PC-9 (cell line): ENCODE results near the gene ENGASE. TPM values are rescaled to one million over a fixed set of nuclear protein-coding genes. Genes with fewer than 3 reads are reported as not detected.

Experiments used
- BruUV-seq: library from RNA; stranded (reverse); fragments of 400-500 nt; replicated peaks from 2 replicates; lab custom pipeline; 2021; lab: Mats Ljungman, UMichigan
- CTCF ChIA-PET: fragments of 300-600 bp; sonication (Branson Sonifier 250); formaldehyde crosslinking; loops from one replicate; lab custom pipeline; 2022; ENCODE audit warnings: antibody characterized with exemption; lab: Charles Lee
- POLR2A ChIA-PET: fragments of 300-600 bp; sonication (Branson Sonifier 250); formaldehyde crosslinking; loops from one replicate; lab custom pipeline; 2022; ENCODE audit warnings: antibody characterized with exemption; ENCODE audit not compliant: unreplicated experiment; lab: Charles Lee
- DNase-seq, 2 experiments: peaks; one replicate each; pipeline versions ENCODE4 v3.0.0 to v3.0.0-alpha.2; 2015 to 2022; ENCODE audit warnings: mixed read lengths in 1 of 2
- H2AFZ ChIP-seq: fragments of 200-600 bp; sonication (generic); 2 replicates; pipeline ENCODE4 v1.8.1; 2017; ENCODE audit warnings: antibody characterized with exemption
- H3F3A ChIP-seq: fragments of 200-600 bp; sonication (generic); 2 replicates; pipeline ENCODE4 v1.8.1; 2017; ENCODE audit warnings: antibody characterized with exemption, mild to moderate bottlenecking, low read depth; ENCODE audit not compliant: insufficient read depth
- H3K27ac ChIP-seq: fragments of 200-600 bp; sonication (generic); 2 replicates; pipeline ENCODE4 v1.6.1; 2016; ENCODE audit warnings: mixed run types
- H3K27me3 ChIP-seq: fragments of 200-600 bp; sonication (generic); 2 replicates; pipeline ENCODE4 v1.6.1; 2016; ENCODE audit warnings: low read depth, mixed run types; ENCODE audit not compliant: insufficient read depth
- H3K36me3 ChIP-seq: fragments of 200-600 bp; sonication (generic); 2 replicates; pipeline ENCODE4 v1.6.1; 2016; ENCODE audit warnings: low read depth, mixed run types
- H3K4me1 ChIP-seq: fragments of 200-600 bp; sonication (generic); replicated peaks from 2 replicates; pipeline ENCODE4 v1.6.1; 2016; ENCODE audit warnings: mixed run types; ENCODE audit not compliant: insufficient read depth
- H3K4me2 ChIP-seq: fragments of 200-600 bp; sonication (generic); 2 replicates; pipeline ENCODE4 v1.6.1; 2017; ENCODE audit warnings: mixed run types
- H3K4me3 ChIP-seq: fragments of 200-600 bp; sonication (generic); 2 replicates; pipeline ENCODE4 v1.6.1; 2016; ENCODE audit warnings: mixed run types
- H3K79me2 ChIP-seq: fragments of 200-600 bp; sonication (generic); 2 replicates; pipeline ENCODE4 v1.6.1; 2017; ENCODE audit warnings: low read depth, mixed run types
- H3K9me2 ChIP-seq: fragments of 200-600 bp; sonication (generic); 2 replicates; pipeline ENCODE4 v1.8.1; 2017; ENCODE audit warnings: mild to moderate bottlenecking; ENCODE audit not compliant: insufficient read depth
- H3K9me3 ChIP-seq: fragments of 200-600 bp; sonication (generic); 2 replicates; pipeline ENCODE4 v1.8.1; 2016; ENCODE audit warnings: low read depth; ENCODE audit not compliant: insufficient read depth
- H4K20me1 ChIP-seq: fragments of 200-600 bp; sonication (generic); 2 replicates; pipeline ENCODE4 v1.8.1; 2017; ENCODE audit not compliant: insufficient read depth
- EZH2 ChIP-seq: fragments of 200-600 bp; sonication (generic); IDR thresholded peaks from 2 replicates; pipeline ENCODE4 v1.8.0; 2017; ENCODE audit warnings: antibody characterized with exemption, low read depth
- intact Hi-C: fragments of 100-400 bp; cut with micrococcal nuclease; formaldehyde crosslinking; loops from one replicate; pipeline ENCODE4 v1.10.0; 2022; ENCODE audit not compliant: unreplicated experiment
- total RNA-seq: library from RNA; stranded (reverse); gene quantifications from 2 replicates; pipeline ENCODE4 v1.2.3, GENCODE V29; 2021
- TF ChIP-seq, protein P1 (sequence below): fragments of 200-600 bp; sonication (generic); conservative IDR thresholded peaks from 2 replicates; pipeline ENCODE4 v1.6.1; 2017; ENCODE audit warnings: mixed run types, antibody characterized with exemption, mild to moderate bottlenecking, moderate library complexity

ENGASE gene
- total RNA-seq, 1 experiment from 2014 or later = 15.7 TPM

DNA sequence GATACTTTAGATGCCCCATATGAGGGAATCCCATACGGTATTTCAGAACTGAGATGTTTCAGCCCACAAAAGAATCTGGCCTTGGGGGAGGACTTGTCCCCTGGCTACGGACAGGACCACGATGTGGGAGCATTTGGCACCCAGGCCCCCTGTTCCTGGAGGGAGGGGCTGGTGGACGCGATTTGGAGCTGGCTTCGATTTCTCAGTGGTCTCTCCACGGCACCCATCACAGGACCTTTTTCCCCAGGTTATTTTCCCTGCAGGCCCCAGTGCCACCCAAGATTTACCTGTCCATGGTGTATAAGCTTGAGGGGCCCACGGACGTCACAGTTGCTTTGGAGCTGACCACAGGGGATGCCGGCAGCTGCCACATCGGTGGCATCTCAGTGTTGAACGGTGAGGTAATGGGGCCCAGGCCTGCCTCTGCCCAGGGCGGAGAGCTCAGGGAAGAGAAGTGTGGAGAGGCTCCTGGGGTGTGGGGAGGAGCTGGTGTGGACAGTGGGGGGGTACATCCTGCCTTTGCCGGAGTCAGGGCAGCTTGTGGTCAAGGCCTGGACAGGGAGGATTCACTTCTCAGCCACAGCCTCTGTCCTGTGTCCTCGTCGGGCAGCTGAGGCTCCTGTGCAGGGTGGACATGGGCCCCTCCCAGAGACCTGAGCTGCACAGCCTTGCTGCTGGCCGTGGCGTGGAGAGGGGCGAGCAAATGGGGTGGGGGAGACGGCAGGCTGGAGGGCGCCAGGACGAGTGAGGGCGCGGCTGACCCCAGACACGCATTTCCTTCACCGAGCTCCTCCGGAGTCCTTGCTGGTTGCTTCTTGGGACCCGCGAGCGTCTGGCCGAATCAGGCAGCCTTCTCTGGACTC is 9.9 kb downstream of the ENGASE start:
- Histone ChIP-seq H3K4me1 (no peaks in the 10 kb centered on the region), H3F3A (no peaks in the 10 kb centered on the region), H2AFZ (no peak overlapping the region), H3K4me3 (no peak overlapping the region), H3K9me3 (no peaks in the 10 kb centered on the region), H3K9me2 (no peaks in the 10 kb centered on the region), H4K20me1 (no peaks in the 10 kb centered on the region), H3K36me3 (no peaks in the 10 kb centered on the region), H3K27me3 (no peaks in the 10 kb centered on the region), H3K4me2 (no peak overlapping the region), H3K79me2 (no peaks in the 10 kb centered on the region), H3K27ac (no peak overlapping the region)
- no peak for TF ChIP-seq EZH2
- TF ChIP-seq, protein P1, sequence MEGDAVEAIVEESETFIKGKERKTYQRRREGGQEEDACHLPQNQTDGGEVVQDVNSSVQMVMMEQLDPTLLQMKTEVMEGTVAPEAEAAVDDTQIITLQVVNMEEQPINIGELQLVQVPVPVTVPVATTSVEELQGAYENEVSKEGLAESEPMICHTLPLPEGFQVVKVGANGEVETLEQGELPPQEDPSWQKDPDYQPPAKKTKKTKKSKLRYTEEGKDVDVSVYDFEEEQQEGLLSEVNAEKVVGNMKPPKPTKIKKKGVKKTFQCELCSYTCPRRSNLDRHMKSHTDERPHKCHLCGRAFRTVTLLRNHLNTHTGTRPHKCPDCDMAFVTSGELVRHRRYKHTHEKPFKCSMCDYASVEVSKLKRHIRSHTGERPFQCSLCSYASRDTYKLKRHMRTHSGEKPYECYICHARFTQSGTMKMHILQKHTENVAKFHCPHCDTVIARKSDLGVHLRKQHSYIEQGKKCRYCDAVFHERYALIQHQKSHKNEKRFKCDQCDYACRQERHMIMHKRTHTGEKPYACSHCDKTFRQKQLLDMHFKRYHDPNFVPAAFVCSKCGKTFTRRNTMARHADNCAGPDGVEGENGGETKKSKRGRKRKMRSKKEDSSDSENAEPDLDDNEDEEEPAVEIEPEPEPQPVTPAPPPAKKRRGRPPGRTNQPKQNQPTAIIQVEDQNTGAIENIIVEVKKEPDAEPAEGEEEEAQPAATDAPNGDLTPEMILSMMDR = no peak
- intact Hi-C loops = no loop called here
- ChIA-PET CTCF (no interaction called here), POLR2A (no interaction called here)
- no peak for DNase-seq
- no TSS peak for BruUV-seq

DNA sequence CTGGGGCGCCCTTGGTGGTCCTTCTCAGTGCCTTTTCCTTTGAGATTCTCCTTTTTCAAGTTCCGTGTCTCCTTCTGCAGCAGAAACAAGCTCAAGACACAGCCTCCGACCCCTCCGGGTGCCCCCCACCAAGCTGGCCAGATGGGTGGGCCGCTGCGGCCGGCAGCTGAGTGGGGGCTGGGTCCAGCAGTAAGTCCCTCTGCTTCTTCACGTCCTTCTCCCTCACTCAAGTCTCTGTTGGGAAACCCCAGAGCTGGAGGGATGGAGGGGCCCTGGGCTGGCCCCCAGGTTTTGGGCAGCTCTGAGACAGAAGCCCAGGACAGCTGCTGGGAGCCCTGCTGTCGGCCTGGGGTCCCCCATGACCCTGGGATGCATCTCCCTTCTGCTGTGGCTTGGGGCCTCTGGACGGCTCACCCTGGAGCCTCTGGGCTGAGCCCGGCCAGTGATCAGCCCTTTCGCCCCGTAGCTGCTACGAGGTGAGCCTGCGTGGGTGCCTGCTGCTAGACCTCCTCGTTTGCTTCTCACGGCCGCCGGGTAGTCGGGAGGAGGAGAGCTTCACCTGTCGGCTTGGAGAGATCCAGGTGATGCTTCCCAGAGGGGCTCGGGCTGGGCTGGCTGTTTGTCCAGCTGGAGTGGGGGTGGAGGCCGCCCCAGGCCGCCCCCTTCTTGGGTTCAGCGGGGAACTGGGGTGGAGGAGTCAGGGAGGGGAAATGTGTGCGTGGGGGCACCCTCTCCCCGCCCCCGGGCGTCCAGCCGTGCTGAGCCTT is 10.7 kb downstream of the ENGASE start:
- POLR2A ChIA-PET = no interaction called here
- H3K9me2 ChIP-seq = no peaks in the 10 kb centered on the region
- intact Hi-C loops = no loop called here

DNA sequence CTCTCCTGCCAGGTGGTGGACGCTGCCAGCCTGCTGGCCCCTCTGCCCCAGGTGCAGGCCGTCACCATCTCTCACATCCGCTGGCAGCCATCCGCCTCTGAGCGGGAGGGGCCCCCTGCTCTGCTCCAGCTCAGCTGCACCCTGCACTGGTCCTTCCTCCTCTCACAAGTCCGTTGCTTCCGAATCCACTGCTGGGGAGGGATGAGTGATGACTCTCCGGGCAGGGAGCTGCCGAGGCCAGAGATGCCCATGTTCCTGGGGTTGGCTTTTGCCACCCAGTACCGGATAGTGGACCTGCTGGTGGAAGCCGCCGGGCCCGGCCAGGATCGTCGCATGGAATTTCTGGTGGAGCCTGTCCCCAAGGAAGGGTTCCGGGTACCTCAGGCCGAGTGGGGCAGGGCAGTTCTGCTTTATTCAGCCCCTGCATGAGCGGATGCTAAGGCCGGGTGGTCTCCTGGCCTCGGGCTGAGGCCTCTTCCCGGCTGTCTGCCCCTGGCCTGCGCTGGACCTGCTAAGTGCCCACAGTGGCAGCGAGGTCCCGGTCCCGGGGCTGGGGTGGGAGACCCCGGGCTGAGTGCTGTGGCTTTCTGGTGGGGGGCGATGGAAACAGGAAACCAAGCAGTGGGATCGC is 11.4 kb downstream of the ENGASE start:
- Histone ChIP-seq H3K4me1 (no peaks in the 10 kb centered on the region), H3K36me3 (no peaks in the 10 kb centered on the region), H3F3A (no peaks in the 10 kb centered on the region), H3K4me3 (no peak overlapping the region), H3K4me2 (no peak overlapping the region), H3K27me3 (no peaks in the 10 kb centered on the region), H3K79me2 (no peaks in the 10 kb centered on the region), H3K9me2 (no peaks in the 10 kb centered on the region), H4K20me1 (no peaks in the 10 kb centered on the region), H2AFZ (no peak overlapping the region), H3K27ac (no peak overlapping the region), H3K9me3 (no peaks in the 10 kb centered on the region)
- no peak for TF ChIP-seq EZH2
- TF ChIP-seq, protein P1 = no peak
- BruUV-seq = no TSS peak
- ChIA-PET CTCF (interaction anchor here (0.6 kb wide), 2 partner anchors 32 to 623 kb away, joined by 4 to 7 read pairs; no protein-coding TSS in a partner anchor), POLR2A (no interaction called here)
- intact Hi-C loops = no loop called here
- no peak for DNase-seq

More for the DNA sequence above, 10.7 kb downstream of the ENGASE start:
- Histone ChIP-seq H3K36me3 (no peaks in the 10 kb centered on the region), H3K4me1 (no peaks in the 10 kb centered on the region), H4K20me1 (no peaks in the 10 kb centered on the region), H3F3A (no peaks in the 10 kb centered on the region), H3K9me3 (no peaks in the 10 kb centered on the region), H3K27ac (no peak overlapping the region), H3K27me3 (no peaks in the 10 kb centered on the region), H2AFZ (no peak overlapping the region), H3K4me2 (no peak overlapping the region), H3K4me3 (no peak overlapping the region), H3K79me2 (no peaks in the 10 kb centered on the region)
- no peak for TF ChIP-seq EZH2
- BruUV-seq = no TSS peak
- no peak for DNase-seq
- CTCF ChIA-PET = interaction anchor here (0.6 kb wide), 2 partner anchors 31 to 623 kb away, joined by 4 to 7 read pairs; no protein-coding TSS in a partner anchor
